ENCODE data around the gene DNAJB6.

- no peak for TF ChIP-seq GATA2 (IDR thresholded peaks at IDR 0.05; ENCODE audit: low read depth, low read length)
- TF ChIP-seq GATA3 (IDR thresholded peaks at IDR 0.05; ENCODE audit: low read depth, low read length), result no peak
These were observed 108.0 kb downstream of the DNAJB6 start for GRCh38 chr7:157444843-157445135.
